ENCODE results near the gene FAM229A. TPM values are rescaled to one million over a fixed set of nuclear protein-coding genes. Genes with fewer than 3 reads are reported as not detected.

Gene FAM229A
- total RNA-seq, 1 donor = 1.7 TPM

DNA sequence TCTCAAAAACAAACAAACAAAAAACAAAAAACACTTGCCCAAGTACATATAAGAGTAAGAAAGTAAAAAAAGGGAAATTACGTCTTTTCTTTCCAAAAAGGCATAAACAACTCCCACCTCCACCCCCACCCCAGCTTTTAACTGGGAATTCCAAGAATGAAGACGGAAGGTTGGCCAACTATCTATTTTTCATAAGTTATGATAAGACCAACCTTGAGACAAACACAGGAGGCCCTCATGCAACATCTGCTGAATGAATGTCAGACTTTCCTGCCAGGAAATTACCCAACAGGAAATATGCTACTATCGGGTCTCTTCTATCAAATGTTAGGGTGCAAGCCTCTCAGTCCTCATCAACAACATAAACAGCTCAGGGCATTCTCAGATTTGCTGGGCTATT, 30.0 kb upstream of the FAM229A start:
- H3K4me3 ChIP-seq (ENCODE audit: low read depth, low read length) = no peak overlapping the region
- TF ChIP-seq, protein P1, sequence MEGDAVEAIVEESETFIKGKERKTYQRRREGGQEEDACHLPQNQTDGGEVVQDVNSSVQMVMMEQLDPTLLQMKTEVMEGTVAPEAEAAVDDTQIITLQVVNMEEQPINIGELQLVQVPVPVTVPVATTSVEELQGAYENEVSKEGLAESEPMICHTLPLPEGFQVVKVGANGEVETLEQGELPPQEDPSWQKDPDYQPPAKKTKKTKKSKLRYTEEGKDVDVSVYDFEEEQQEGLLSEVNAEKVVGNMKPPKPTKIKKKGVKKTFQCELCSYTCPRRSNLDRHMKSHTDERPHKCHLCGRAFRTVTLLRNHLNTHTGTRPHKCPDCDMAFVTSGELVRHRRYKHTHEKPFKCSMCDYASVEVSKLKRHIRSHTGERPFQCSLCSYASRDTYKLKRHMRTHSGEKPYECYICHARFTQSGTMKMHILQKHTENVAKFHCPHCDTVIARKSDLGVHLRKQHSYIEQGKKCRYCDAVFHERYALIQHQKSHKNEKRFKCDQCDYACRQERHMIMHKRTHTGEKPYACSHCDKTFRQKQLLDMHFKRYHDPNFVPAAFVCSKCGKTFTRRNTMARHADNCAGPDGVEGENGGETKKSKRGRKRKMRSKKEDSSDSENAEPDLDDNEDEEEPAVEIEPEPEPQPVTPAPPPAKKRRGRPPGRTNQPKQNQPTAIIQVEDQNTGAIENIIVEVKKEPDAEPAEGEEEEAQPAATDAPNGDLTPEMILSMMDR (IDR thresholded peaks at IDR 0.05; ENCODE audit: insufficient read depth, low read length) = no peak
- peak; percentile 33 for DNase-seq (ENCODE audit: low read depth)

DNA sequence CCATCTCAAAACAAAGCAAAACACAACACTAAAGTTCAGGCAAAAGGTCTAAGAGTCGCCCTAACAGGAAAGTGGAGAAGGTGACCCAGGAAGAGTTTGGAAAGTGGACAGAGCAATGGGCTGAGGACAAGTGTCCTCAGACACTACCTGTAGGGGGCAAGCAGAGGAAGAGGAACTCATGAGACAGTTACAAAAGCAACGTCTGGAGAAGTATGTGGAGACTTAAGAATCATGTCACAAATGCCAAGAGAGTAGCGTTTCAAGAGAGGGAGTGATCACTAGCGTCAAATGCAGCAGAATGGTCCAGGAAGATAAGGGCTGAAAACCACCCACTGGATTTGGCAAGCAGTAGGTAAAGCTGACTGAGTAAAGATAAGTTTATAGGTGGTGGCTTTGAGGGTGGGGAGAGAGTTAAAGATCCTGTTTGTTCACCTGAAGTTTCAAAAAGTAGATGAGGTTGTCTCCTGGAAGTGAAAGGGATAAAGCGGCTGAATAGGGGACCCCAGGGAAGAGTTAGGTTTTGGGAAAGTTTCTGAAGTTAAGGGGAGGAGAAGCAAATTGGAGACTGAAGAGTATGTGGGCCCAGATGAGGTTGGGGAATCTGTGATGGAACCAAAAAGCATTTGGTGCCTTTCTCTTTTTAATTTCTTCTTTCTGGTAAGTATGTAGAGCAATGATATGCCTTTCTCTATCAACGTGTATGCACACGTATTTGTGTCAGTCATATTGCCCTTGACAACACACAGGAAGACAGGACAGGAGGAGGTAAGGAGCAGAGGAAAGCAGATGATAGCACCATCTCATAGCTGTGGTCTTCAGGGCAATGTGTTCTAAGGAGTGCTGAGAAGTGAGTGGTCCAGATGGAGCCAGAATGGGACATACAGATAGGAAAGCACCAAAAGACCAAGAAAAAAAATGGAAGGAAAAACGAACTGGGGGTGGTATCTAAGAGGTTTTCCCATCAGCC, 28.9 kb upstream of the FAM229A start:
- DNase-seq (ENCODE audit: low read depth) = peak; percentile 21
- TF ChIP-seq, protein P1 (IDR thresholded peaks at IDR 0.05; ENCODE audit: insufficient read depth, low read length) = no peak
- H3K4me3 ChIP-seq (ENCODE audit: low read depth, low read length) = no peak overlapping the region

DNA sequence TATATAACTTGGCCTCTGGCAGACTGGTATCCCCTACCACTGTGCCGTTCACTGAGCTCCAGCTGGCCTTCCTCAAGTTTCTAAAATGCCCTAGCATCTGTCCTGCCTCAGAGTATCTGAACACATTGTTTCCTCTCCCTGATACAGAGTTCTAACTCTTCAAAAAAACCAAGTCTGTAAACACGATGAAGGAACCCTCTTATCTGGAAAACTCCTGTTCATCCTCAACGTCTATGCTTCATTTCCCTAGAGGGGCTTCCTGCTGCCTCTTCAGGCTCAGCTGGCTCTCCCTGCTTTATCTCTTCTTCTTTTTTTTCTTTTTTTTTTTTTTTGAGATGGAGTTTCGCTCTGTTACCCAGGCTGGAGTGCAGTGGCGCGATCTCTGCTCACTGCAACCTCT, 26.4 kb upstream of the FAM229A start:
- H3K4me3 ChIP-seq (ENCODE audit: low read depth, low read length) = no peak overlapping the region
- no peak for DNase-seq (ENCODE audit: low read depth)
- TF ChIP-seq, protein P1 (IDR thresholded peaks at IDR 0.05; ENCODE audit: insufficient read depth, low read length) = no peak

DNA sequence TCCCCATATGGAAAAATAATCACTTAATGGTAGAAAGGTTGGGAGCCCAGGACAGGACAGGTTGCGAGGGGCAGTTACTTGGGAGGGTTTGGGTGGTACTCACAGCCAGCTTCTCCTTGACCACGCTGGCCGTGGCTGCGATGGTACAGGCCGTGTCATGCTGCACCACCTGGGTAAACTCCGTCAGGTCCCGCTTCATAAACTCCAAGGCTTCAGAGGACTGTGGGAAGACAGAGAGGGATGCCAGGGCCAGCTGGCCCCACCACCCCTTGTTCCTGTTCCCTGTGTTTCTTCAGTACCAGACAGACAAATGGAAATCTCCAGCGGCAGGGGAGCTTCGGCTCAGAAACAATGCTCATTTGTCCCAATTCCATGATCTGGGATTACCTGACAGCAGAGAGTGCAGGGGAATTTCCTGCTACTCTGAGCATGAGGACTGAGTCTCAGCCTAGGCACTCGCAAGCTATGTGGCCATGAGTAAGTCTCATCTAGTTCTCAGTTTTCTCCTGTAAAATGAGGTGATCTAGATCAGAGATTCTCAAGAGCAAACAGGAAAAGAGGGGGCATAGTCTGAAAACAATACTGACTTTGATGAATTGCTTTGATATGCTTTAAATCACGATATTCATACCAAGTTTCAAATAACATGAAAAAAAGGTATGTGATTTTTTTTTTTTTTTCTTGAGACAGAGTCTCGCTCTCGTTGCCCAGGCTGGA, 24.5 kb upstream of the FAM229A start:
- TF ChIP-seq, protein P1 (IDR thresholded peaks at IDR 0.05; ENCODE audit: insufficient read depth, low read length) = no peak
- H3K4me3 ChIP-seq (ENCODE audit: low read depth, low read length) = no peak overlapping the region
- DNase-seq (ENCODE audit: low read depth) = no peak

DNA sequence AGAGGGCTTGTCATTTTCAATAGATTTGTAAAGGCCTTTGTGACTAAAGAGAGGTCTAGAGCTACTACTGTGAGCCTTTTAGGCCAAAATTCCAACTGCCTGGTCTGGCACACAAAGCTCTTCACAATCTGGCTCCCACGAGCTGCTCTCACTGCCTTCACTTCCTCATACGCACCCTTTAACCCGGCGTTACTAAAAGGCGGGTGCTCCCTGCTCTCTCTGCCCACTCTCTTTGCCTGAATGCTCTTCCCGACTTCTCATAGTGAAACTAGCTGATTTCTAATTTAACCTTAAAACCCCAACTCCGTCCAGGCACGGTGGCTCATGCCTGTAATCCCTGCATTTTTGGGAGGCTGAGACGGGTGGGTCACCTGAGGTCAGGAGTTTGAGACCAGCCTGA, 17.8 kb upstream of the FAM229A start:
- TF ChIP-seq, protein P1 (IDR thresholded peaks at IDR 0.05; ENCODE audit: insufficient read depth, low read length) = no peak
- no peak overlapping the region for H3K4me3 ChIP-seq (ENCODE audit: low read depth, low read length)
- no peak for DNase-seq (ENCODE audit: low read depth)

DNA sequence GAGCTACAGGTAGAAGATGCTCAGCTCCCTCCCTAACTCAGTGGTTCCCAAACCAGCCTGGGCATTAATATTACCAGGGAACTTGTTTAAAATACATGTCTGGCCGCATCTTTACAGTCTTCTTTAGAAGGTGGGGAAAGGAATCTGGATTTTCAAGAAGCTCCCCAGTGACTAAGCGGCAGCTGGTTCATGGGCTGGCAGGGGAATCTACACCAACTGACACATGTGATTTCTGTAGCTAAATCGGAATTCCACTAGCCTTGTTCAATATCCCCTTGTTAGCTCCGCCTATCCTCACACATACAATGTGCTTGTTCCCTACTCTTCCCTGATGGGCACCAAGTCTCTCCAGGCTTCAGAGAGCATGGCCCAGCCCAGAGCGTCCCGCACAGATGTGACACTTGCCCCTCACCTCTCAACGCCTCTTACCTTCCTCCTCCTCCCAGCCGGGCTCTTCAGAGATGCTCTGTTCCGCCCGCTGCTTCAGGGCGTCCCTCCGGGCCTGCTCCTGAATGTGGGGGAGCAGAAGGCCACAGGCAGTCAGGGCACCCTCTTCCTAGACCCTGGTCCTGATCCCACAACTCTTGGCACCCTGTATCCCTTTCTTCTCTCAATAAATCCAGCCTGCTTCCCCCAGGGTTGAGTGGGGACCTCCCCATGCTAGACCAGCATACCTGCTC, 15.4 kb upstream of the FAM229A start:
- TF ChIP-seq, protein P1 (IDR thresholded peaks at IDR 0.05; ENCODE audit: insufficient read depth, low read length) = no peak
- H3K4me3 ChIP-seq (ENCODE audit: low read depth, low read length) = no peak overlapping the region
- DNase-seq (ENCODE audit: low read depth) = no peak

Data from fibroblast of the aortic adventitia (primary cell).